ENCODE results near the gene LGALS9.

- TF ChIP-seq CTCF (IDR thresholded peaks at IDR 0.05; ENCODE audit: borderline replicate concordance, extremely low read depth, low read length, poor library complexity, severe bottlenecking) (no peak), EZH2 (IDR thresholded peaks at IDR 0.05; ENCODE audit: borderline replicate concordance, low read depth, low read length, severe bottlenecking) (no peak)
Measured at GRCh38 chr17:27615121-27615520, 15.9 kb upstream of the LGALS9 start.
